Mesenchymal stem cell (in vitro differentiated cells and primary cell): ENCODE results near the gene SPOCK2.
A peak's percentile ranks its signal among the peaks of the same experiment; 100 is the strongest.

Experiments used
- DNase-seq: peaks from one replicate; pipeline ENCODE4 v3.0.0-alpha.2; 2013
- H2AFZ ChIP-seq: one replicate; pipeline ENCODE4 v1.6.1; 2013; ENCODE audit warnings: low read depth, mild to moderate bottlenecking, control low read depth, inconsistent platforms, low read length, moderate library complexity
- H2AK5ac ChIP-seq: 2 replicates; pipeline ENCODE4 v1.6.1; 2013; ENCODE audit warnings: low read length, moderate library complexity, mild to moderate bottlenecking, inconsistent platforms; ENCODE audit not compliant: severe bottlenecking
- H2BK120ac ChIP-seq: one replicate; pipeline ENCODE4 v1.6.1; 2013; ENCODE audit warnings: low read depth, mild to moderate bottlenecking, inconsistent platforms, low read length, moderate library complexity
- H2BK12ac ChIP-seq, 2 experiments: one replicate each; pipeline ENCODE4 v1.6.1; 2013; ENCODE audit warnings: inconsistent platforms in 2 of 2, low read length in 2 of 2, mild to moderate bottlenecking in 2 of 2, moderate library complexity in 2 of 2, control low read depth in 1 of 2
- H2BK15ac ChIP-seq: one replicate; pipeline ENCODE4 v1.6.1; 2013; ENCODE audit warnings: mild to moderate bottlenecking, low read depth, inconsistent platforms; ENCODE audit not compliant: poor library complexity, severe bottlenecking
- H2BK5ac ChIP-seq: 2 replicates; pipeline ENCODE4 v1.6.1; 2013; ENCODE audit warnings: low read depth, mild to moderate bottlenecking, low read length, control low read depth, inconsistent platforms; ENCODE audit not compliant: poor library complexity, severe bottlenecking
- H3K14ac ChIP-seq, 2 experiments: one replicate each; pipeline ENCODE4 v1.6.1; 2013; ENCODE audit warnings: inconsistent platforms in 2 of 2, low read length in 2 of 2, control low read depth in 1 of 2, mild to moderate bottlenecking in 1 of 2, moderate library complexity in 1 of 2
- H3K18ac ChIP-seq, 2 experiments: one replicate each; pipeline ENCODE4 v1.6.1; 2013; ENCODE audit warnings: inconsistent platforms in 2 of 2, low read length in 2 of 2, control low read depth in 1 of 2, low read depth in 1 of 2, mild to moderate bottlenecking in 1 of 2
- H3K23ac ChIP-seq, 2 experiments: one replicate each; pipeline ENCODE4 v1.6.1; 2013; ENCODE audit warnings: inconsistent platforms in 2 of 2, low read length in 2 of 2, mild to moderate bottlenecking in 2 of 2, moderate library complexity in 2 of 2, control low read depth in 1 of 2
- H3K27ac ChIP-seq: 2 replicates; pipeline ENCODE4 v1.5.1; 2013; ENCODE audit warnings: mild to moderate bottlenecking, moderate library complexity, low read length, control low read depth, inconsistent platforms; ENCODE audit not compliant: poor library complexity, severe bottlenecking
- H3K27me3 ChIP-seq, 2 experiments: 2 replicates each; pipeline versions ENCODE4 v1.6.1 to v1.7.0; 2013; ENCODE audit warnings: low read length in 2 of 2, mild to moderate bottlenecking in 2 of 2, moderate library complexity in 2 of 2, control low read depth in 1 of 2, inconsistent platforms in 1 of 2; ENCODE audit not compliant: control insufficient read depth in 1 of 2, insufficient read depth in 1 of 2
- H3K36me3 ChIP-seq, 2 experiments: 2 replicates each; pipeline versions ENCODE4 v1.6.1 to v1.7.0; 2013; ENCODE audit warnings: low read length in 2 of 2, control low read depth in 1 of 2, inconsistent platforms in 1 of 2, low read depth in 1 of 2, mild to moderate bottlenecking in 1 of 2; ENCODE audit not compliant: insufficient read depth in 2 of 2, control insufficient read depth in 1 of 2
- H3K4ac ChIP-seq, 2 experiments: one replicate each; pipeline ENCODE4 v1.6.1; 2013; ENCODE audit warnings: inconsistent platforms in 2 of 2, low read length in 2 of 2, mild to moderate bottlenecking in 2 of 2, moderate library complexity in 2 of 2, control low read depth in 1 of 2, low read depth in 1 of 2
- H3K4me1 ChIP-seq: 2 replicates; pipeline ENCODE4 v1.6.1; 2013; ENCODE audit warnings: low read depth, low read length, control low read depth; ENCODE audit not compliant: control insufficient read depth, insufficient read depth
- H3K4me2 ChIP-seq: 2 replicates; pipeline ENCODE4 v1.6.1; 2013; ENCODE audit warnings: low read length, mild to moderate bottlenecking, inconsistent platforms; ENCODE audit not compliant: poor library complexity, severe bottlenecking
- H3K4me3 ChIP-seq, 2 experiments: 2 replicates each; pipeline versions ENCODE4 v1.5.1 to v1.7.0; 2013; ENCODE audit warnings: low read length in 2 of 2, mild to moderate bottlenecking in 2 of 2, control low read depth in 1 of 2, low read depth in 1 of 2; ENCODE audit not compliant: insufficient read depth in 1 of 2
- H3K79me1 ChIP-seq: replicated peaks from 2 replicates; pipeline ENCODE4 v1.6.1; 2013; ENCODE audit warnings: mild to moderate bottlenecking, control low read depth, low read length, inconsistent platforms; ENCODE audit not compliant: poor library complexity, severe bottlenecking
- H3K9ac ChIP-seq: 2 replicates; pipeline ENCODE4 v1.7.0; 2013; ENCODE audit warnings: mild to moderate bottlenecking, low read length, moderate library complexity
- H3K9me3 ChIP-seq: 2 replicates; pipeline ENCODE4 v1.7.0; 2013; ENCODE audit warnings: mild to moderate bottlenecking, low read length; ENCODE audit not compliant: control insufficient read depth
- H4K8ac ChIP-seq: one replicate; pipeline ENCODE4 v1.6.1; 2013; ENCODE audit warnings: inconsistent platforms, mild to moderate bottlenecking, low read length, moderate library complexity
- H4K91ac ChIP-seq: one replicate; pipeline ENCODE4 v1.6.1; 2013; ENCODE audit warnings: mild to moderate bottlenecking, low read length, inconsistent platforms
- WGBS: methylation state at CpG from one replicate; pipeline ENCODE4 v1.1.7; 2013; ENCODE audit warnings: mixed read lengths; 5-methylcytosine and 5-hydroxymethylcytosine counted together

Gene SPOCK2

DNA sequence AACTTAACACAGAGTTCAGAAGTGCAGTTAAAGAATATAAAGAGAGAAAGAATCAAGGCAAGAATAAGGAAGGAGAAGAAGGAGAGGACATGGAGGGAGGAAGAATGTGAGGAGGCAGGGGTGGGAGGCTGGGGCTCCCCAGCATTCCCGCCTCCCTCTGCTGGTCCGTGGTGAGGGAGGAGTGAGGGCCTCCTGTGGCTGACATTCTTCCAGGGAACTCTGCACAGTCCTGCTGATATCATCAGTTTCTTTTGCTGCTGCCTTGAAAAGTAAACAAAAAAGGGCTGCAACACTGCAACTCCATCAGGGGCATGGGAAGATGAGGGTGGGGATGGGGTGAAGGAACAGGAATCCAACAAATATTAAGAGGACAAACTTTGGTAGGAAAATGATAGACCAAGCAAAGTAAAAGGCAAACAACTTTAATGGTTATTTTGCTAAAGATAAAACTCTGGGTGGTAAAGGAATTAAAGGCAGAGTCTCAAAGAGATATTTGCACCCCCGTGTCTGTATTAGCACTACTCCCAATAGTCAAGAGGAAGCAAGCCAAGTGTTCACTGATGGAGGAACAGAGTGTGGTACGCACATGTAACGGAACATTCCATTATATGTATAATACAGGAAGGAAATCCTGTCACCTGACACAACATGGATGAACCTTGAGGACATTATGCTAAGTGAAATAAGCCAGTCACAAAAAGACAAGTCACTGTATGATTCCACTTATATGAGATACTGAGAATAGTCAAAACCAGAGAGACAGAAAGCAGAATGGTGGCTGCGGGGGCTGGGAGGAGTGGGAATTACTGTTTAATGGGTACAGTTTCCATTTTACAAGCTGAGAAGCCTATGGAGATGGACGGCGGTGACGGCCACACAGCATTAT, 8.0 kb upstream of the SPOCK2 start:
- no peak overlapping the region for H2AK5ac ChIP-seq
- DNase-seq = peak; percentile 83
- H4K8ac ChIP-seq = no peak overlapping the region

DNA sequence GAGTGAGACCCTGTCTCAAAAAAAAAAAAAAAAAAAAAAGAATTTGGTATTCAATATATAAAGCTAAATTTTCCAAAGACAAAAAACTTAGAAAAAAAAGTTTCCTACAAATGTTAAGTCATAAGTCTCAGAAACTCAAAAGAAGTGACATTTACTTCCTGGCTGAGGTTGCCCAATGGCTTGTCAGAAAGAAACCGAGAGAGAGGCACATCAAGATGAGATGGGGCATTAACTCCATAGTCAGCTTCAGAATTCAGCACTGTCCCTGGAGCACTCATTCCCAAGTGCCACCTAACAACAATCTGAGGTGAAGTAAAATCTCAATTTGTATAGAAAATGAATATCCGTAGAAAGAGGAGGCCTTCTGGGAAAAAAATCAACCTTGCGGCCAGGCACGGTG, 6.8 kb upstream of the SPOCK2 start:
- DNase-seq = no peak
- Histone ChIP-seq H3K4me2 (no peak overlapping the region), H2BK5ac (no peak overlapping the region), H4K8ac (no peak overlapping the region), H3K9ac (no peak overlapping the region), H2BK15ac (no peak overlapping the region), H4K91ac (no peak overlapping the region), H2BK120ac (no peak overlapping the region), H3K14ac (no peak overlapping the region), H3K4me1 (peaks cover 1% of the 10 kb centered on the region), H3K23ac (no peak overlapping the region), H3K18ac (no peak overlapping the region), H3K4ac (peak overlapping the region in 1 of 2 experiments; percentile 3), H3K27me3 (no peaks in the 10 kb centered on the region), H3K4me3 (no peak overlapping the region), H3K36me3 (peaks cover 3 to 6% of the 10 kb centered on the region in 2 experiments), H2AK5ac (no peak overlapping the region), H2AFZ (no peak overlapping the region), H2BK12ac (no peak overlapping the region), H3K79me1 (no peaks in the 10 kb centered on the region), H3K9me3 (no peaks in the 10 kb centered on the region), H3K27ac (no peak overlapping the region)
- WGBS = 95% methylated on average over 4 of the region's 4 CpGs

More for the DNA sequence above, 8.0 kb upstream of the SPOCK2 start:
- Histone ChIP-seq H3K27ac (peak overlapping the region; percentile 58), H3K36me3 (peaks cover 6 to 14% of the 10 kb centered on the region in 2 experiments), H3K4me3 (no peak overlapping the region), H4K91ac (no peak overlapping the region), H3K23ac (no peak overlapping the region), H3K14ac (no peak overlapping the region), H3K9me3 (no peaks in the 10 kb centered on the region), H2BK120ac (no peak overlapping the region), H3K4me1 (peaks cover 1% of the 10 kb centered on the region), H3K79me1 (no peaks in the 10 kb centered on the region), H2AFZ (no peak overlapping the region), H3K4me2 (no peak overlapping the region), H3K4ac (peak overlapping the region in 1 of 2 experiments; percentile 73), H2BK15ac (no peak overlapping the region), H3K27me3 (no peaks in the 10 kb centered on the region), H3K9ac (no peak overlapping the region), H2BK5ac (no peak overlapping the region), H2BK12ac (peak overlapping the region in 1 of 2 experiments; percentile 83), H3K18ac (peak overlapping the region in 1 of 2 experiments; percentile 67)
- 68% methylated on average over 7 of the region's 9 CpGs for WGBS

DNA sequence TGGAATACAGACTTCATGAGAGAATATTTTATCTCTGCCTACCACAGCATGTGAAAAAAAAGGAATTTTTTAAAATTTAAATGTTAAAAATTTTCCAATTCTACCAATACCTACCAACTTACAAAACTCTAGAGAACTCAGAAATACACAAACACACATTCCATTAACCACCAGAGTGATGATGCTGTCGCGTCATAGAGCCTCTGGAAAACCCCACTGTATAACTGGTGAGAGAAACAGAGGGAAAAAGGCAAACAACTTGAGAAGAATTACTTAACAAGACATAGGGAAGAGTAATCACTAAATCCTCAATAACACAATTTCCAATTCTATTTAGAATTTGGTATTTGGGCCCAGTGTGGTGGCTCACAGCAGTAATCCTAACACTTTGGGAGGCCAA, 6.2 kb upstream of the SPOCK2 start:
- Histone ChIP-seq H2AFZ (no peak overlapping the region), H3K4me1 (peaks cover 1% of the 10 kb centered on the region), H4K8ac (no peak overlapping the region), H3K23ac (no peak overlapping the region), H3K9me3 (no peaks in the 10 kb centered on the region), H4K91ac (no peak overlapping the region), H2AK5ac (no peak overlapping the region), H3K14ac (no peak overlapping the region), H3K18ac (no peak overlapping the region), H2BK5ac (no peak overlapping the region), H3K27ac (no peak overlapping the region), H2BK120ac (no peak overlapping the region), H3K27me3 (peaks cover 2 to 3% of the 10 kb centered on the region in 2 experiments), H3K4me3 (no peak overlapping the region), H3K9ac (no peak overlapping the region), H3K36me3 (peaks cover 3 to 6% of the 10 kb centered on the region in 2 experiments), H2BK15ac (no peak overlapping the region), H3K4ac (no peak overlapping the region), H3K4me2 (no peak overlapping the region), H2BK12ac (no peak overlapping the region), H3K79me1 (no peaks in the 10 kb centered on the region)
- WGBS = no CpG with 5 or more reads among the region's 2 CpGs
- DNase-seq = peak; percentile 74

DNA sequence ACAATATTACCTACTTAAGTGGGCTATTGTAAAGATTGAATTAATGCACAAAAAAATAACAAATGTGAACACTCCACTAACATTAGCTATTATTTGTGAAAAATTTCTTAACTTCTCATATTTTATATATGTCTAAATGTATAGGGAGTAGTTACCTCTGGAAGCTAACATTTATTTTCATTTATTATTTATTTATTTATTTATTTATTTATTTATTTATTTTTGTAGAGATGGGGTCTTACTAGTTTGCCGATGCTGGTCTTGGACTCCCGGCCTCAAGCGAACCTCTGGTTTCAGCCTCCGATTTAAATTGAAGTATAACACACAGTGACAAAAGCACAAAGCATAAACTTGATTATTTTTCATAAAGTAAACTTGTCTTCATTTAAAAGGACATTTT, 5.1 kb upstream of the SPOCK2 start:
- Histone ChIP-seq H3K4me1 (peaks cover 5% of the 10 kb centered on the region), H3K79me1 (no peaks in the 10 kb centered on the region), H3K9me3 (no peaks in the 10 kb centered on the region), H2AK5ac (no peak overlapping the region), H3K27ac (no peak overlapping the region), H3K36me3 (peaks cover 0 to 6% of the 10 kb centered on the region in 2 experiments), H3K27me3 (peaks cover 9 to 14% of the 10 kb centered on the region in 2 experiments), H2AFZ (no peak overlapping the region), H2BK12ac (no peak overlapping the region), H3K18ac (no peak overlapping the region), H3K4ac (no peak overlapping the region), H3K23ac (no peak overlapping the region), H2BK5ac (no peak overlapping the region), H4K8ac (no peak overlapping the region), H3K4me2 (no peak overlapping the region), H3K9ac (no peak overlapping the region), H2BK15ac (no peak overlapping the region), H4K91ac (no peak overlapping the region), H2BK120ac (no peak overlapping the region), H3K4me3 (no peak overlapping the region), H3K14ac (no peak overlapping the region)
- 97% methylated on average over 4 of the region's 4 CpGs for WGBS
- no peak for DNase-seq
